GM03348 (cell line): ENCODE data around the gene POU6F1.
A peak's percentile ranks its signal among the peaks of the same experiment; 100 is the strongest.
"Not testable (repeated sequence)": the region's sequence is repeated elsewhere in the genome, so short reads cannot be mapped to it uniquely, and the experiment has no call there.

Source experiments
- DNase-seq: peaks from one replicate; pipeline ENCODE4 v3.0.0; 2012; ENCODE audit warnings: low spot score

Gene POU6F1

GRCh38 chr12:51217968-51218606 lies at the start of gene POU6F1:
TSS of gene POU6F1 (minus strand) at chr12:51218062. CDS start at chr12:51206836, 11,226 bp downstream.
- peak; percentile 96 for DNase-seq

- DNase-seq = no peak
Observed at GRCh38 chr12:51265024-51265423, 47.2 kb upstream of the POU6F1 start.

- no peak for DNase-seq
Observed at GRCh38 chr12:51264297-51264696, 46.4 kb upstream of the POU6F1 start.

GRCh38 chr12:51263341-51263740 lies 45.5 kb upstream of the POU6F1 start:
- DNase-seq = no peak

GRCh38 chr12:51262758-51263177 lies 44.9 kb upstream of the POU6F1 start:
- DNase-seq = peak; percentile 58

- DNase-seq = not testable (repeated sequence)
Observed at GRCh38 chr12:51259600-51259999, 41.7 kb upstream of the POU6F1 start.

- no peak for DNase-seq
Observed at GRCh38 chr12:51254536-51254935, 36.7 kb upstream of the POU6F1 start.

- DNase-seq = no peak
Observed at GRCh38 chr12:51253276-51253675, 35.4 kb upstream of the POU6F1 start.

- DNase-seq = no peak
Observed at GRCh38 chr12:51247523-51248206, 29.8 kb upstream of the POU6F1 start.

GRCh38 chr12:51246254-51246853 lies 28.5 kb upstream of the POU6F1 start:
- DNase-seq = peak; percentile 57

GRCh38 chr12:51245476-51246253 lies 27.8 kb upstream of the POU6F1 start:
- no peak for DNase-seq

GRCh38 chr12:51244269-51244668 lies 26.4 kb upstream of the POU6F1 start:
- DNase-seq = no peak

GRCh38 chr12:51242876-51243275 lies 25.0 kb upstream of the POU6F1 start:
- no peak for DNase-seq

- no peak for DNase-seq
Observed at GRCh38 chr12:51242120-51242519, 24.3 kb upstream of the POU6F1 start.

- no peak for DNase-seq
Observed at GRCh38 chr12:51240971-51241370, 23.1 kb upstream of the POU6F1 start.

GRCh38 chr12:51238510-51239334 lies 20.9 kb upstream of the POU6F1 start, which contains the start of gene DAZAP2:
TSS of gene DAZAP2 (plus strand) at chr12:51238826. CDS start at chr12:51238908, 82 bp downstream.
- DNase-seq = peak; percentile 99

- no peak for DNase-seq
Observed at GRCh38 chr12:51238037-51238509, 20.2 kb upstream of the POU6F1 start.

- DNase-seq = no peak
Observed at GRCh38 chr12:51234530-51234929, 16.7 kb upstream of the POU6F1 start.

- no peak for DNase-seq
Observed at GRCh38 chr12:51232642-51233041, 14.8 kb upstream of the POU6F1 start.

- DNase-seq = no peak
Observed at GRCh38 chr12:51229116-51229809, 11.4 kb upstream of the POU6F1 start.

GRCh38 chr12:51227962-51228361 lies 10.1 kb upstream of the POU6F1 start:
- no peak for DNase-seq
